GM23248 (cell line): ENCODE data around the gene DOCK6.

Source experiments
- EZH2 ChIP-seq: fragments of 200-600 bp; sonication (generic); IDR thresholded peaks from 2 replicates; pipeline ENCODE4 v1.6.1; 2018; ENCODE audit warnings: antibody characterized with exemption, mild to moderate bottlenecking; ENCODE audit not compliant: insufficient read depth, poor library complexity, severe bottlenecking
- EZH2phosphoT487 ChIP-seq: fragments of 200-600 bp; sonication (generic); IDR thresholded peaks from 2 replicates; pipeline ENCODE4 v1.6.1; 2018; ENCODE audit warnings: antibody characterized with exemption, moderate library complexity, mild to moderate bottlenecking, low read depth; ENCODE audit not compliant: insufficient read depth

- no peak for TF ChIP-seq EZH2
- no peak for TF ChIP-seq EZH2phosphoT487
Measured at GRCh38 chr19:11251217-11251616, 11.1 kb downstream of the DOCK6 start.
